ENCODE results near the gene CARD9.

The CARD9 gene

DNA sequence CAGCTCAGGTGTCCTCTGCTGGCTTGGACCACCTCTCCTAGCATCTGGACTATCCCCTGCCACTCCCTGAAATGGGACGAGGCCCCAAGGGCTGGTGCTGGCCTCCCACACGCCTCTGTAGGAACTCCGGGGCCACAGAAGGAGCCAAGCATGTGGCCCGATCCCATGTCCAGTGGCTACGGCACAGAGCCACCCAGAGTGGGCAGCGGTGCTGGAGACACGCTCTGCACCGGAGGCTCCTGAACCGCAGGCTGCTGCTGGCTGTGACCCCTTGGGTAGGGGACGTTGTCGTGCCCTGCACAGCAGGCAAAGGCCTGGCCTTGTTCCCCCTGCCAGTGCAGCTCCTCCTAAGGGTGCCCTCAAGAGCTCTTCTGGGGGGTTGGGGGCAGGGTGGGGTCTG lies 6.4 kb upstream of the CARD9 start:
- DNase-seq: no peak

GRCh38 chr9:136379401-136379800 lies 5.9 kb upstream of the CARD9 start:
- no peak for DNase-seq

GRCh38 chr9:136379003-136379287 lies 5.5 kb upstream of the CARD9 start:
- DNase-seq: no peak

- DNase-seq: no peak
Measured at GRCh38 chr9:136378170-136379002, 4.9 kb upstream of the CARD9 start.

DNA sequence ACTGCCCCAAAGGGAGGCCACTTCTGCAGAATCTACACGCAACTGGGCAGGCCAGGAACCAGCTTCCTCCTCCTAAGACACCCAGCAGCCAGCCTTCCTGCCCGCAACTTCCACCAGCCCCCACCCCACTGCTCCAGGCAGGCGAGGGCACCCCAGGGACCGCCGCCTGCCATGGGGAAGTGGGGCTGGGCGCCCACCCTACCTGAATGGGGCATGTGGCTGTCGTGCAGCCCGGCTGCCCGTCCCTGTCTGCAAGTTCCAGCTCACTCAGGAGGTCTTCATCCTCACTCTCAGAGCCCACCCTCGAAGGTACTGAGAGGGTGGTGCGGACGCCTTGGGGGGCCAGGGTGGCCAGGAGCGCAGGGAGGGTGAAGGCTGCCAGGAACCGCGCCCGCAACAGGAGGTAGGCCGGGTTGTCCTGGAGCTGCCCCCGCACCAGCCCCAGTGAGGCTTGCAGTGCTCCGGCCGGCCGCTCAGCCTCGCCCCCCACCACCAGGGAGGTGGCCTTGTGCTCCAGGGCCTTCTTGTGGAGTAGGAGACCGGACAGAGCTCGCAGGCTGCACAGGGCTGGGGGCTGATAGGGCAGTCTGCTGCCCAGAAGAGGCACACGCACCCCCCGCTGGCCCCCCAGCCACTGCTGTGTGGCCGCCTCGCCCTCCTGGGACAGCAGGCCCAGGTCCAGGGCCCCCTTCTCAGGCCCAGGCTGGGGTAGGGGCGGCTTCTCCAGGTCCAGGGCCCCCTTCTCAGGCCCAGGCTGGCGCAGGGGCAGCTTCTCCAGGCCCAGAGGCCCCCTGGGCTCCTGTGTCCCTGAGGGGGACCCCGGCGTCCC lies 4.1 kb upstream of the CARD9 start:
- no peak for DNase-seq

- DNase-seq: no peak
Measured at GRCh38 chr9:136376457-136376856, 3.0 kb upstream of the CARD9 start.

GRCh38 chr9:136375096-136375495 lies 1.6 kb upstream of the CARD9 start:
- DNase-seq: no peak

DNA sequence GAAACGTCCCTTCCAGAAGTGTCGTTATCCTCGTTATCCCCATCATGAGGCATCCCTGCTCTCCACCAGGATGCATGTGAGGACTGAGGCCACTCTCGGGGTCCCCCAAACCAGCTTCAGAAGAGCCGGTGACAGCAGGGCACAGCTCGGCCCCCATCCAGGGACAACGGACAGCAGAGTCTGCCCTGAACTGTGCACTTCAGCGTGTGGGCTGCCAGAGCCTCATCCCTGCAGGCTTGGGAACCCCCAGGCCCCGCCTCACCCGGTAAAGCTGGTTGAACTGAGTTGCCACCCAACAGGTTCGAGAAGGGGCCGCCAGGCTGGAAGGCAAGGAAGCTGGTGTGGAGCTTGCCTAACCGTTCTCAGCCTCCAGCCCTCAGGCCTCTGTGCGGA lies 710 bp upstream of the CARD9 start:
- DNase-seq: no peak

GRCh38 chr9:136372561-136373299 lies 739 bp downstream of the CARD9 start:
- DNase-seq: no peak

GRCh38 chr9:136372006-136372405 lies 1.5 kb downstream of the CARD9 start:
- no peak for DNase-seq

- no peak for DNase-seq
Measured at GRCh38 chr9:136371533-136371880, 2.0 kb downstream of the CARD9 start.

DNA sequence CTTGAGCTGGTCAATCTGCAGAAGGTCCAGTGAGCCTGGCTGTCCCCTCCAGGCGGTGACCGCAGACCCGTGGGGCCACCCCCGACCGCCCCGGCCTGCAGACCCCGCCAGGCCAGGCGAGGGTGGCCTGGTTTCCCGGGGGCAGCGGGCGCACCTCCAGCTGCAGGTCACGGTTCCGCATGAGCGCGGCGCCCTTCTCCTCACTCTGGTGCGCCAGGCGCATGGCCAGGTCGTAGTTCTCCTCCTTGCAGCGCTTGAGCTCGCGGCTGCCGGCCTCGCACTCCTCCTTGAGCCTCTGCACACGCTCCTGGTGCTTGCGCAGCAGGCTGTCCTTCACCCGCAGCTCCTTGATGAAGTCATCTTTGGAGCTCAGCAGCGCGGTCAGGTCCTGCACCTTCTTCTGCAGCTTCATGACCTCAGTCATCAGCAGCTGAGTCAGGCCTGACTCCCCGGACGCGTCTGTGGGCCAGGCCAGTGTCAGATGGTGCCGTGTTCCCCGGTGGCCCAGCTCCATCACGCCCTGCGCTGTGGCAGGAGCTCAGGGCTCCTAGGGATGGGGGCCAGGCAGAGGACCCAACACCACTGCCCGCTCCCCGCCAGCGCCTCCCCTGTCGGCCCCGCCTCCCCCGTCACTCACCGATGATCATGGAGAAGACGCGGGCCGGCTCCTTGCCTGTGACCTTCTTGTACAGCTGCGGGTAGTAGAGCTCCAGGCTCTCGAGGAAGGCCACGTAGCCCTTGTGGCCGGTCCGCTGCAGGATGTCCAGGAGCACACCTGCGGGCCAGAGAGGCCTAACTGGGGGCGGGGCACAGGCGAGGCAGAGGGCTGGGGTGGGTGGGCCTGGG lies 2.6 kb downstream of the CARD9 start:
- no peak for DNase-seq

DNA sequence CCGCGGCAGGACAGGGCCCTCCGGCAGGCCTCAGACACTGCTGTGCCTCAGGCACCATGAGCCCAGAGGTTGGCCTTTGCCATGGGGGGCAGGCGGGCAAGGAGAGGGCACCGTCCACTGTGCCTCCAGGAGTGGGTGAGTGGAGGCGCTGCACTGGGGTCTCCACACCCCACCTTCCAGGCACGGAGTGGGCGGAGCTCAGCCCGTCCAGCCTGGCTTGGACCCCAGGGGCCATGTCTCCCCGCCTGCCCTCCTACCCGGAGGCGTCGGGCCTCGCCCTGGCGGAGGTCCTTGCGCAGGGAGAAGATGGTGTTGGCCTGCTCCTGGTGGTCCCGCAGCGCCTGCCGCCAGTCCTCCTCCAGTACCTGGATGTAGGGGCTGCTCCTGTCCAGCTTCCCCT lies 3.4 kb downstream of the CARD9 start:
- DNase-seq: no peak

- no peak for DNase-seq
Measured at GRCh38 chr9:136368190-136368589, 5.3 kb downstream of the CARD9 start.

DNA sequence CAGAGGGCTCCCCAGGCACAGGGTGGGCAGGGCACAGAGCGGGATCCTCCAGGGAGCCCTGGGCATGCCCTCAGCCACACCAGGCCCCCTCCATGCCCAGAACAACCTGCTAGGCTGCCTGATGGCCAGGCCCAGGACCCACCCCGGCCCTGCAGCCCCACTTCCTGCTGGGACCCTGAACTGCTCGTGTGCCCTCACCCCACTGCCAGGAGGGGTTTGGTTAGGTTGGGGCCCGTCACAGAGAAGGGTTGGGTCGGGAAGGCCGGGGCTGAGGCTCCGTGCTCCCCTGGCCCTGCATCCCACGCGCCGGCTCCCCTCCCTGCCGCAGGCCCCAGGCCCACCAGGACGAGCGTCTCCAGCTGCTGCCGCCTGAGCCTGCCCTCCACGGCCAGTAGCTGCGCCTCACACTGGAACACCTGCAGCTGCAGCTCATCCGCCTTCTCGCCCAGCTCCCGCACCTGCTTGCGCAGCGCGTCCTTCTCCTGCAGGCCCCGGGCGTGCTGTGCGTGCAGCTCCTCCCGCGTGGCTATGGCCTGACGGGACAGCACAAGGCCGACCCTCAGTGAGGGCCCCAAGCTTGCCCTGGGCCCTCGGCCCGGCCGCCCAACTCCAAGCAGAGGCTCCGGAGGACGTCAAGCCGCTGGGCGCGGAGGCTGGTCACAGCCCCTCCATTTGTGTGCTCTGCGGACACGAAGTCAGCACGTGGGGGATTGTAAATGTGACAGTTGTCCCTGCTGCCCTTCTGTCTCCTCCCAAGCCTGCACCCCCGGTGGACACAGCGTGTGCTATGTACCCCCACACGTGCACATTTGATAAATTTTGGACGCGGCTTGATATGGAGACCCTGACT lies 5.9 kb downstream of the CARD9 start:
- no peak for DNase-seq

DNA sequence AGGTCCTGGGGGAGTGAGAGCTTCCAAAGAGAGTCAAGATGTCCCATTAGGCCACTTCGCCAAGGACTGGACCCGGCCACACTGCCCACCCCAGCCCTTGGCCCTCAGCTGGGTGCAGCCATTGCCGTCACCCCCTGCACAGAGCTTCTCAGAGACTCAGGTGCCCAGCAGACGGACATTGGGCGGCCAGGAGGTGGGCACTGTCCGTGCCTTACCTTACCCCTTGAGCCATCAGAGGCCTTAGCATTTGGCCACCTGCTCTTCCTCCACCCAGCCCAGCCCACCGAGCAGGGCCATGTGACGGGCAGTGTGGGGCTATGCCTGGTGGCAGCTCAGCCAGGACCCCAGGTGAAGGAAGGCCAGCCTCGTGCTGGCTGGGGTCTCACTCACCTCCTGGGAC lies 6.6 kb downstream of the CARD9 start:
- no peak for DNase-seq

DNA sequence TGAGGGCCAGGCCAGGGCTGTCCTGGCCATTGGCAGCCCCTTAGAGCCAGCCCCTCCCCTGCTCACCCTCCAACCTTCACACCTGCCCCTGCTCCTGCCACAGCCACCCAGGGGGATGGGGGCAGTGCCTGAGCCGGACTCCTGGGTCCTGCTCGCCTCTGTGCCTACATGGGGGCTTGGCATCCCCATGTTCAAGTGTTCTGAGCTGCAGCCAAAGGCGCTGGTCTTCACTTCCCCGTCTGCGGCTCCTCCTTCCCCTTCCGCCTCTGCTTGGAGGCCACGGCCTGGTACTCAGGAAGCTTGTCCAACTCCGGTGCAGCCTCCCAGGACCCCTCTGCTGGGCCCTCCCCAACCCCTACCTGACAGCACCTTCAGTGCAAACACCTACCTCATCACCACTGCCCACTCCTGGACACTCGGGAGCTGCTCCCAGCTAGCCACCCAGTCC lies 7.7 kb downstream of the CARD9 start:
- DNase-seq: no peak

GRCh38 chr9:136364942-136365774 lies 8.3 kb downstream of the CARD9 start:
- DNase-seq: no peak

GRCh38 chr9:136363949-136364748 lies 9.3 kb downstream of the CARD9 start:
- no peak for DNase-seq

Data from NCI-H446 (cell line).